GM21528 (cell line): ENCODE measurements around the gene PLPP3.

Source experiments
- ATAC-seq: cut with Tn5 transposase; IDR thresholded peaks from one replicate; pipeline ENCODE4 v1.9.1; 2021; ENCODE audit warnings: mild to moderate bottlenecking, moderate library complexity; ENCODE audit not compliant: unreplicated experiment, low FRiP score

Gene PLPP3

DNA sequence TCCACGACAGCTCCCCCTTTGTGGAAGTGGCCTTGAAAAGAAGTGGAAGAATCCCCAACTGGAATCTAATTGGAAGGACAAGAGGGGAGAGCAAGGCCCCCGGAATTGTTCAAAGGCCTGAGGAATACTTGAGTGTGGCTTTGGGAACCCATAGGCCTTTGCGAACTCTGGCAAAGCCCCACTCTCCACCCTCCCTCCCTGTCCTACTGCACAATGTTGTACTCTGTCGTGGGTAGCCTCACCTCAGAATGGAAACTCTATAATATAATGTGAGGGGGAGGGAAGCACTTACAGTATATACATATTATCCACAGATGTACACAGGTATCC is 28.5 kb downstream of the PLPP3 start:
- no peak for ATAC-seq

DNA sequence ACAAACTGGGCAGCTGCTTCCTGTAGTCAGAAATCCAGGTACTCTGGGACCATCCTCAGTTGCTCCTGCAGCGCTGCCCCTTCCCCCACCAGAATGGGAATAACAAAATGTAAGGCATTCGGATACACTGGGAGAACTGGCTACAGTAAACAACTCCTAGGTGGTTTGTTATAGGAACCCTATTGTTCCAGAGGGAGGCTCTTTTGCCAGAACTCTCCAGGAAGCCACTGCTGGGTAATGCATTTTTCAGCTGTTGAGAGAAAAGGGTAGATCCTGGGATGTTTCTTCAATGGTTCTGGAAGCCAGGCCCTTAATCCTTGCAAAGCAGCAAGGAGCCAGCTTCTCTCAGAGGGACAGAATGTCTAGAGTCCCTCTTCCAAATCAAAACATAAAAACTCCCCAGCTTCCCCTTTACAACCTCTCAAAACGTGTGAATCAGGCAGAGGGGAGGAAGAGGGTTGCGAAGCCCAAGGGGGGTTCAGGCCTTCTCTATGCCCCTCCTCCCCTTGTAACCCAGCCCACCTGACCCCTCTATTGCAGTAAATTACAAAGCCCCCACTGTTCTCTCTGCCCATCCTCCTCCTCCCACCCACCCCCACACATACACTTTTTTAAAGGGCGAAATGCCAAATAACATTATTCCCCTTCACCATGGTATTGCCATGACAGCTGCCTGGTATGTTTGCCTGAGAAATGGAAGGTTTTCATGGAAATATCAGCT is 29.1 kb downstream of the PLPP3 start:
- no peak for ATAC-seq

DNA sequence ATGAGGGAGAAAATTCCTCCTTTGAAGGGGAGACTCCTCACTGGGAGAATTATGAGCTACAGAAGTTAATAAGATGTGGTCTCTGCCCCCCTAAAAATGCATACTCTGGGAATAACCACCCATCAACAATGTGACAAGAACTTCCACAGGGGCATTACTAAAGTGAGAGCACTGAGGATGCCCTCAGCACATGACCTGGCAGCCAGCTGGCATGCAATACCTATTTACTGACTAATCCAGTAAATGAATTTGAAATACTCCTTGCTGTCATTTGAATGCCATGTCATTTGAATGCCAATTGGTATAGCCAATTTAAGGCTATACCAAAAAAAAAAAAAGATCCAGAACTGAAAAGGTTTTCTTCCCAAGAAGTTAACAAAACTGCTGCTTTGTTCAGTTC is 30.8 kb downstream of the PLPP3 start:
- ATAC-seq, result no peak

DNA sequence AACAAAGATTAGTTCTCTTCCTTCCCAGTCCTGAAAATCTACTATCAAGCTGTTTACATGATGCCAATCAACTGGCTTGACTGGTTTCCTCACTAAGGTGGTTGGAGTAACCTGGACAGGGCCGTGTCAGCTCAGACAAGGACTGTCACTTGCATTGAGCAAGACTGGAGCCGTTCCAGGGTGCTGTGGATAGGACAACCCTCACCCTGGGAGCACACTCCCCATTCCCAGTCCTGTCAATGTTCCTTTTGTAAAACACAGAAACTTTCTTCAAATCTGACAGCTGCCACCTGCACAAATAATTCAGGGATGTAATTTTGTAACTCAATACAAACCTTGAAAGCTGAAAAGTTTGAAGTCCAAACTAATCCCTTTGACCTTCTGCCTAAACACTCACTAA is 31.4 kb downstream of the PLPP3 start:
- ATAC-seq, result no peak

DNA sequence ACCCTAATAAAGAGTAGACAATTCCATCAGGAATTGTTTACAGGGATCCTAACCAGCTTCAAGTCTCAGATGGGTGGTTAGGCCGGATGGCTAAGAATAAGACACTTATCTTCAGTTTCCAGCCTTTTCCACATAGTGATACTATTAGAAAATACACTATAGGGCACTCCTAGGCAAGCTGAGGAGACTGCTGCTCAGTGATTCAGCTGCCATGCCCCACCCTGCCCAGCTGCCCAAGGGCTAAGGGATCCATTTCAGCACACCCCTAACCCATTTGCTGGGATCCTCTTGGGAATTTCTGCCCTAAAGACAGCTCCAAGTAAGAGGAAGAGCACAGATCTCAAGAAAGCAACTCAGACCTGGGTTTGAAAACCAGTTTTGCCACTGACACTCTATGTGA is 31.9 kb downstream of the PLPP3 start:
- ATAC-seq, result no peak

DNA sequence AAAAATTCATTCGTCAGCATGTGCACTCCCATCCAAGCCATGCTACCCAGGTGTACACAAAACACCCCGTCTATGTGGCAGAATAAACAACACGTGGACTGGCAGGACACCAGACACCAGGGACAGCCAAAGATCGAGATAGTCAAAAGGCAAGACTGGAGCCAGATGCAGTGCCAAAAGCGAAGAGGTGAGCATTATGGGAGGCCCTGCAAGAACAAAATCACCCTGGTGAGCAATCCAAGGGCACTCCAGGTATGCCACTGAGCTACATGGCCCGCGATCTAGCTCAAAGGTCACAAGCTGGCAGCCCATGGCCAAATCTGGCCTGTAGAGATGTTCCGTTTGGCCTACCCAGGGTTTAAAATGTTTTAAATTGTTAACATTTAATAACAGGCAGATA is 33.7 kb downstream of the PLPP3 start:
- no peak for ATAC-seq

DNA sequence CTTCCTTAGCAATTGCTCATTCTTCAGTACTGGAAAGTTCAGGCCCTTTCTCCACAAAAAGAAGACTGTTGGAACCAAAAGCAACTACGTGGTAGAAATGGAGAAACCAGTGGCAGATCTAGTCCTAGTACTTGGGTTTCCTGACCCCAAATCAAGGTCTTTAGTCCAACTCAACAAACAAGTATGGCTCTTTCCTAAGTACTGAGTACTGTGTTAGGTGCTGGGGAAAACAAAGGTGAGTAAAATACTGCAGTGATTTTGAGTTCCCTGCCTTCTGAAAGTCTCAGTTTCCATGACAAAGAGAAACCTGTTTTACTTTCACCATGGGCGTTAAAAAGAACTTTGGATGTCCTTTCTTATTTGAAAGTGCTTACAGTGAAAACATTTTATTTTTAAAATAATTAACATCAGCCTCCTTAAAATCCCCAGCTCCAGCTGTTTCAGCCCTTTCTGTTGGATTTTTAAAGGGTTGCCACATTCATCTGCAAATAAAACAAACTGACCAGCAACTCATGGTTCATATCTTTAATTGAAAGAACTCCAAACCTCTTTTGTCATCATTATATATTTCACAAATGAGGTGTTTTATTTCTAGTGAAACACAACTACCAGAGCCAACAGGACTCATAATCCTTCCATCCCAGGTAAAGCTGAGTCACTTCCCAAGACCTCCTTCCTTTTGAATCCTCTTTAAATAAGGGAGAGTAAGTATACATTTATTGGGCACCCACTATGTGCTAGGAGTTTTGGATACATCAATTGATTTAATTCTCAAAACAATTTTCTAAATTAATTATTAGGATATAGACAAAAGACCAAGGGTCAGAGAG is 35.4 kb downstream of the PLPP3 start:
- ATAC-seq, result no peak

DNA sequence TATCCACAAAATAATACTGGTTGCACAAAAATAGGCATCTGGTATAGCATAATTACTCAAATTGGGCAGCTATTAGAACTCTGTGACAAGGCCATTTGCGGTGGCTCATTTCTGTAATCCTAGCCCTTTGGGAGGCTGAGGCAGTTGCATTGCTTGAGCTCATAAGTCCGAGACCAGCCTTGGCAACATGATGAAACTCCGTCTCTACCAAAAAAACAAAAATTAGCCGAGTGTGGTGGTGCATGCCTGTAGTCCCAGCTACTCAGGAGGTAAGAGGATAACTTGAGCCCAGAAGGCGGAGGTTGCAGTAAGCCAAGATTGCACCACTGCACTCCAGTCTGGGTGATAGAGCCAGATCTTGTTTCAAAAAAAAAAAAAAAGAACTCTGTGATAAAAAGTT is 36.7 kb downstream of the PLPP3 start:
- no peak for ATAC-seq

DNA sequence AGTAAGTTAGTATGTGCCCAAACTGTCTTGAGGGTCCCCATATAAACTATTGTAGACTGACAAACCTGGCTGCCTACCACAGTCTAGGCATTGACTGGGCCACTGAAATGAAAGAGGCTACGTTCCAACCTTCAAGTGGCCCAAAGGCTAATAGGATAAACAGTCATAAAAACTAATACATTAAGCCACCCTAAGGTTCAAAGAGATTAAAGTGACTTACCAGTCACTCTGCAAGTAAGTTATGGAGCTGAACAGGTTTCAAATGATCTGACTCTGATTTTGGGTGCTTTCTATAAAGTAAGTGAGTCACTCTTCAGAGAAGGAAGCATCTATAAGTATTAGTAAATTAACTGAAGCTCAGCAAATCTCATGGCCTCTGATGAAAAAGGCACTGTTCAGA is 38.0 kb downstream of the PLPP3 start:
- no peak for ATAC-seq

DNA sequence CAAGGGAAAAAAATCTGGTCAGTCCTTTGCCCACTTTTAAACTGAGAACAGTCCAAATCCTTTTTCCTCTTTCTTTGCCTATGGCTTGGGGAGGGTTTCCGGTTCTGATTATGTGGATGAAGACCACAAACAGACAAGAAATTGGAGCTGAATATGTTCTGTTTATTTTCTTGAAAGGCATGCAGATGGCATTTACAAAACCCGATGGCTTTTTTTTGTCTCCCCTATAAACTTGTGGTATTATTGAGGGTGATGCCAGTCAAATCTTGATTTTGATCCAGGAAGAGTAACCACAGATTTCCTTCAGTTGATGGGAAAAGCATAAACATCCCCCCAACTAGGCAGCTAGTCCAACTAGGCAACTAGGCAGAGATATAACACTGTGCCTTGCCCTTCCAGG is 38.9 kb downstream of the PLPP3 start:
- ATAC-seq, result no peak

DNA sequence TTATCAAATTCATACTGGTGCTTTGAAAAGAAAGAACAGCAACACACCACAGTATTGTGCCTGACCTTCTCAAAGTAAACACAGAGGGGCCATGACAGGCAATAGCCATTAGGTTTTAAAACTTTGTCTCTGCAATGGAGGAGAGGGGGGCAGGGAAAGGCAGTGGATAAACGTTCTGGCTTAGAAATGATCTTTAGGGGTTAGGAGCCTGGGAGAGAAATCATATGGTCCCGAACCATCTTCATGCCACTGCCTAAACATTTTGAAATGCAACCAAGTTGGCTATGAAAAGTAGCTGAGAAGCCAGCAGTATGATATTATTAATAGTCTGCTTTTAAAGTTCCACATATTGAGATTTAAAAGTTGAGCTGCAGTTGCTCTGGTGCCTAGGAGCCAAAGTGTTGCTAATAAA is 39.8 kb downstream of the PLPP3 start:
- no peak for ATAC-seq

DNA sequence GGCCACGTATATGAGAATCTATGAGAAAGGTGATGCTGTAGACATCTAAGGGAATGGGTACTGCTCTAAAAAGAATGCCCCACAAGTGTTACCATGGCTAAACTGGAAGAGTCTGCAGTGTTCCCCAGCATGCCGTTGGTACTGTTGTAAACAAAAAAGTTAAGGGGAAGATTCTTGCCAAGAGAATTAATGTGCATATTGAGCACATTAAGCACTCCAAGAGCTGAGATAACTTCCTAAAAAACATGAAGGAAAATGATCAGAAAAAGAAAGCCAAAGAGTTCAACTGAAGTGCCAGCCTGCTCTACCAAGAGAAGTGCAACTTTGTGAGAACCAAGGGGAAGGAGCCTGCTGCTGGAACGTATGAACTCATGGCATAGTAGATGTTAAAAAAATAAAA is 40.8 kb downstream of the PLPP3 start:
- ATAC-seq, result no peak

DNA sequence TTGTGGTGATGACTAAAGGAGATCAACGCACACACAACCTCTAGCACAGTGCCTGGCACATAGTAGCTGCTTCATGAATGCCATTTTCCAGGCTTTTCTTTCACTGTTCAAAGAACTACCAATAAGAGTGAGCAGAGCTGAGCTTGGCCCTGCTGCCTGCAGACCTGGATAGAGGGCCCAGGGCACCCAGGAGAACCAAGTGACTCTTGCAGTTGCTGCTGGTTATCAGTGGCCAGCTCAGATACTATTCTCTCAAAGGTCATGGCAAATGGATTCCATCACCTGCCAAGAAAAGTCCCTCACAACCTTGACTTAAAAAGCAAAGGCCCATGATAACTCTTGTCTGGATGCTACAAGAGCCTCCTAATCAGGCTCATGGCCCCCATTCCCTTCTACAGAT is 41.7 kb downstream of the PLPP3 start:
- no peak for ATAC-seq

DNA sequence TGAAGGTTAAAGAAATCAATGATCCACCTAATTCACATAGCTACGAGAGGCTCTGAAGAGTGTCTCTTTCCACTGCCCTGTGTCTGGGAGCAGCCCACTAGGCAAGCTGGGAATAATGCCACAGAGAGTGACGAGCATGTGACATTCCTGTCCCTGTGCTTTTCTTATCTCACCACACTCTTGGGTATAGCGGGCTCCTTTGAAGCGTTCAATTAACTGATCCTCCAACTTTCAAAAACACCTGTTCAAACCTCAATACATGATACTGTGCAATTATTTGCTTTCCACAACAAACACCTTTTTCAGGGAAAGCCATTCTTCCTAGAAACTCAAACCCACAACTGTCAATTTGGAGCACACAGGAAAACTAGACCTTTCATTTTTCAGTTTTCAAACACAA is 43.4 kb downstream of the PLPP3 start:
- no peak for ATAC-seq

DNA sequence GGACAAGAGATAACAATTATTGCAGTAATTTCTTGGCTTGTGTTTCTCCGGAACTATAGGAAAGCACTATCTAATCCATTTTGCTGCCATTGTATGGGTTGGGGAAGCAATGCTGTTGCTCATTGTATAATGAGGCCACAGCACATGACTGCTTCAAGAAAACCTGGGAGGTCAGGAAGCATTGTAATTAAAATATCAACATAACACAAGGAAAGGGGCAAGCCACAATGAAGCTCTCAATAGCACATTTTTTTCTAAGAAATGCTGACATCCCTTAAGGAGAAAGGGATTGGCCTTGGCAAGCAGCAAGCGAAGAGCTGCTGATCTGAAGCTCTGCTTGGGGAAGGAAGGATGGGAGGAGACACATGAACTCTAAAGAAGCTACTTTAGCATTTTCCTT is 44.0 kb downstream of the PLPP3 start:
- ATAC-seq, result no peak

DNA sequence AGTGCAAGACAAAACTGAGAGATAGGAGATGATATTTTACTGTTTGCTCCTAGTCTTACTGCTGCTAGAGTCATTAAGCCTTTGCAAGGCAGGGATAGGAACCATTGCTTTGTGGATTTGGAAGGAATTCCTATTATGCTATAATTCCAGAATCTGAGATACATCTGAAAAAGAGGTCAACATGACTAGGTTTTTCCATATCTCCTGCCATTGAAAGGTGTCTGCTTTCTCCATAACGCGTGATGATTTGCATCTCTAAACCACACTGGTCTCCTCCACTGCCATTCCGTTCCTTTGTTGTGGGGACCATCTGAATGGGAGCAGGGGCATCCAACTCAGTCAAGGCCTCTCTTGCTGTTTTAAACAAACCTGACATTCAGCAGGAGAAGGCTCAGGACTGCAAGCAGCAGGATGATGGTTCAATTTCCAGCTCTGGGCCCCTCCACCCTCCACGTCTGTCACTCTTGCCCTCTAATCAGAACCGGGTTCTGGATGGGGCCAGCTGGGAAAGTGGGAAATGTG is 45.2 kb downstream of the PLPP3 start:
- no peak for ATAC-seq

DNA sequence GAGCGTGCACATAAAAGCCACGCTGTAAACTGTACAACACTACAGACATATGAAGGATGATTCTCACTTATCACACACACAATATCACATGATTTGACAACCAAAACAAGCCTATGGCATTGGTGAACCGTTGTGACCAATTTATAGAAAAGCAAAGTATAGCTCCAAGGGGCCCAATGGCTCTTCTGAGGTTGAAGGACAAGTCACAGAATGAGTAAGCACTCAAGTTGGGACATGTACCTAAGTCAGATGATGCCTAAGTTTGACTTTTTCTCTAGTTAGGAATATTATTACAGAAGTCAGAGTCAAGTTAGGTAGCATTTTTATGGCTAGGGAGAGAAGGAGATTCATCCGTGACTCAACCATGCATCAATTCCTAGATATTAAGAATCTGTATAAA is 45.7 kb downstream of the PLPP3 start:
- ATAC-seq, result no peak

DNA sequence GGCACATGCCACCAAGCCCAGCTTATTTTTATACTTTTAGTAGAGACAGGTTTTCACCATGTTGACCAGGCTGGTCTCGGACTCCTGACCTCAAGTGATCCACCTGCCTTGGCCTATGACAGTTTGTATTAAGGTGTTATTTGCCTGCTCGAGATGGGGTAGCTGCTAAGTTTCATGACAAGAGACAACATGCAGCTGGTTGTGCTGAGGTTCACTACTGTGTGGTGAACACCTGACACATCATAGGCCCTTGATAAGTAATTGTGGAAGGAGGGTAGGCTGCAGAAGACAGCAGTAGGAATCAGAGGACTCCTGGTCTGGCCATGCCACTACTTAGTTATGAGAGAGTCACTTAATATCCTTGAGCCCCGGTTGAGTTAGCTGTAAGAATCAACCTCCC is 46.2 kb downstream of the PLPP3 start:
- ATAC-seq, result no peak

DNA sequence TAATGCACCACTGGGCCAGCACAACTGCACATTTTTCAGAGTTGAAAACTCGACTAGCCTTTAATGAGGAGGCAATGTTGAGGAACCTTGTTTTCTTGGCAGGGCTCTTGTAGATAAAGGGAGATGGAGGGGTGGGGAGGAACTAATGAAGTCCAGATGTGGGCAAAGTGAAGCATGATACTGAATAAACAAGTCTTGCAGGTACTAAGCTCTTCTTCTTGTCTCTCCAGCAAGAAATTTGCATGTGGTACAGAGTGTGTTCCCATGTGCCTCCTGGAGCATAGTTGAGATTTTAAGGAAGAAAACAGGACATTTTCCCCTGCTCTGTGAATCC is 47.0 kb downstream of the PLPP3 start:
- no peak for ATAC-seq

DNA sequence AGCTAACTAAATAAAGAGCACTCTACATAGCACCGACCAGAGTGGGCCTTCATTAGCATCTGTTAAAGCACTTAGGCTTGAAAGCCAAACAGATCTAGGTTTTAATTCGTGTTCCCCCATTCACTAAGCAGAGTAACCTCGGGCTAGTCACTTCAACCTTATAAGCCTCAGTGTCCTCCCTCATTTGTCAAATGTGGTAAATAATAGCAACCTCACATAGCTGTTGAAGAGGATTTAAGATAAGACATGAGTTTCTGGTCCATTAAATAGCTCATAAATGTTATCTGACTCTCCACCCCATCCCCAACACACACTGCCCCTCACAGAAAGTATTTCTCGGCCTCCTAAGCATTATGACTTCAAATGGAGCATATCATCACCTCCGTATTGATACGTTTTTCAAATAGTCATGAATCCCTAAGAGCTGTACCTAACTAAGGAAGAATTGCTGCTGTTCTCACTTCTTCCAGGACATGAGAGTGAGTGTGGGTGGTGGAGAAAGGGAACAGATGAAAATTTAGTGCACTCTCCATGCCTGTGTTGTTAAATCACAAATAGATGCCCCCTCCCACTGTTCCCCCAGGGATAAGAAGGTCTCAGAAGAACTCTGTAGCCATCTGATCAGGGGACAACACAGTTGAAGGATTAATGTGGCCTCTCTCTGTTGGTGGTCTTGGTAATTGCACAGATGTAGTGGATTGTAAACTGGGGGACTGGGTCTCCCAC is 47.6 kb downstream of the PLPP3 start:
- no peak for ATAC-seq

DNA sequence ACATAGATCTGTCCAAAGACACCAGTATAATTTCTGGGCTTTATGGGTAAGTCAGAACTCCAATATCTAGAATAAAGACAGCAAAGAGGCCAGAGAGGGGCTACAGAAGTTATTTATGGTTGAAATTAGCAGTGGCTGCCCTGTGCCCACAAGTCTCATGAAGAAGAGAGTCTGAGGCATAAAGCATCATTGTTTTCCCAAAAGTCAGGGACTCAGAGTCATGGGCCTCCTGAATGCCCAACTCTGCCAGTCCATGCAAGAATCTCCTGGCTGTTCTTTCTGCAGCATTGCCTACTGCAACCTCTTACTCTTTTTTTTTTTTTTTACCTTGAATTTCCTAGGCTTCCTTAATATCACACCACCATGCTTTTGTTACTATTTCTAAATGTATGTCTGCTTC is 49.6 kb downstream of the PLPP3 start:
- ATAC-seq, result no peak
